Measurements from ENCODE around the gene MACROD2. TPM values are rescaled to one million over a fixed set of nuclear protein-coding genes. Genes with fewer than 3 reads are reported as not detected.

MACROD2 gene
- total and polyA plus RNA-seq, 2 donors (not counting 1 experiment from before 2014, with no cell fraction given), result 5.3 to 6.7 TPM

GRCh38 chr20:14030991-14031390 lies 35.7 kb downstream of the MACROD2 start:
- POLR2A ChIA-PET, result no interaction called here
- DNase-seq (no peak), ATAC-seq (ENCODE audit: low read depth) (no peak)
- Mint-ChIP-seq H3K9me3 (ENCODE audit: insufficient read depth) (no peaks in the 10 kb centered on the region), H3K27ac (no peak overlapping the region), H3K4me1 (no peaks in the 10 kb centered on the region), H3K27me3 (no peaks in the 10 kb centered on the region), H3K4me3 (no peak overlapping the region)
- intact Hi-C loops (cut with micrococcal nuclease), result no loop called here
- no peak overlapping the region for H3K4me2 ChIP-seq (replicated peaks; ENCODE audit: low read depth, low read length, poor library complexity, severe bottlenecking)
- no peak overlapping the region for H2AFZ ChIP-seq (ENCODE audit: insufficient read depth, low read depth, low read length, poor library complexity, severe bottlenecking)
- no peaks in the 10 kb centered on the region for H4K20me1 ChIP-seq (ENCODE audit: control insufficient read depth, insufficient read depth, low read length, poor library complexity, severe bottlenecking)
- peaks cover 0 to 5% (median 0%) of the 10 kb centered on the region in 3 donors for H3K9me3 ChIP-seq (ENCODE audit: control extremely low read depth in 1 of 3, control insufficient read depth in 2 of 3, insufficient read depth in 1 of 3, low read length in 2 of 3)
- no peak overlapping the region for H3K27ac ChIP-seq (ENCODE audit: low read length in 2 of 2)
- CTCF ChIA-PET, result no interaction called here
- H3K4me3 ChIP-seq (ENCODE audit: control extremely low read depth in 1 of 5, extremely low read depth in 1 of 5, insufficient read depth in 1 of 5, low read depth in 2 of 5, low read length in 4 of 5), result no peak overlapping the region
- WGBS (ENCODE audit: insufficient coverage), result no CpG with 5 or more reads among the region's 1 CpG
- H3K4me1 ChIP-seq (ENCODE audit: control insufficient read depth in 2 of 2, insufficient read depth in 2 of 2, low read length in 2 of 2), result no peaks in the 10 kb centered on the region
- no peak for TF ChIP-seq EZH2 (IDR thresholded peaks at IDR 0.05; ENCODE audit: borderline replicate concordance, insufficient read depth, low read depth, low read length, poor library complexity, severe bottlenecking)
- no peak overlapping the region for H3K9ac ChIP-seq (ENCODE audit: low read length)
- H3K79me2 ChIP-seq (ENCODE audit: control insufficient read depth, insufficient read depth, low read length), result no peaks in the 10 kb centered on the region
- no peaks in the 10 kb centered on the region for H3K27me3 ChIP-seq (replicated peaks in 1 of 4; ENCODE audit: control extremely low read depth in 1 of 4, control insufficient read depth in 3 of 4, insufficient read depth in 4 of 4, low read length in 3 of 4)
- H3K36me3 ChIP-seq (replicated peaks in 1 of 2; ENCODE audit: control extremely low read depth in 1 of 2, control insufficient read depth in 1 of 2, extremely low read depth in 1 of 2, insufficient read depth in 2 of 2, low read length in 1 of 2), result no peaks in the 10 kb centered on the region

DNA sequence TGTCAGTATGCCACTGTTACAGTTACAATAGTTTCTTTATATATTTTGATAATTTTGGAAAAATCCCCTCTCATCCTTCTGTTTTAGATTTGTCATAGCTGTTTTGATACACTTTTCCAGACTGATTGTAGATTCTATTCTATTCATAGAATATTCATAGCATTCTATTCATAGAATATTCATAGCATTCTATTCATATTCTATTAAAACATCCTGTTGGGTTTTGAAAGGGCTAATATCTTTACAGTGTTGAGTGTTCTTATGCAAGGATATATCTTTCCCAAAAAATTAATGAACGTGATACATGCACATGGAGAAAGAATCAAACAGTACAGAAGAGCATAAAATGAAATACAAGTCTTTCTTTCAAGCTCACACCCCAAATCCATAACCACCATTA lies 38.0 kb downstream of the MACROD2 start:
- TF ChIP-seq CTCF (IDR thresholded peaks at IDR 0.05) (no peak), EZH2 (IDR thresholded peaks at IDR 0.05; ENCODE audit: borderline replicate concordance, insufficient read depth, low read depth, low read length, poor library complexity, severe bottlenecking) (no peak)
- no peaks in the 10 kb centered on the region for H3K9me3 Mint-ChIP-seq (ENCODE audit: insufficient read depth)
- Histone ChIP-seq H3K27me3 (replicated peaks in 1 of 4; ENCODE audit: control extremely low read depth in 1 of 4, control insufficient read depth in 3 of 4, insufficient read depth in 4 of 4, low read length in 3 of 4) (no peaks in the 10 kb centered on the region), H4K20me1 (ENCODE audit: control insufficient read depth, insufficient read depth, low read length, poor library complexity, severe bottlenecking) (no peaks in the 10 kb centered on the region), H3K4me2 (replicated peaks; ENCODE audit: low read depth, low read length, poor library complexity, severe bottlenecking) (no peak overlapping the region), H2AFZ (ENCODE audit: insufficient read depth, low read depth, low read length, poor library complexity, severe bottlenecking) (no peak overlapping the region), H3K4me1 (ENCODE audit: control insufficient read depth in 2 of 2, insufficient read depth in 2 of 2, low read length in 2 of 2) (no peaks in the 10 kb centered on the region), H3K9ac (ENCODE audit: low read length) (no peak overlapping the region), H3K79me2 (ENCODE audit: control insufficient read depth, insufficient read depth, low read length) (no peaks in the 10 kb centered on the region), H3K36me3 (replicated peaks in 1 of 2; ENCODE audit: control extremely low read depth in 1 of 2, control insufficient read depth in 1 of 2, extremely low read depth in 1 of 2, insufficient read depth in 2 of 2, low read length in 1 of 2) (no peaks in the 10 kb centered on the region), H3K9me3 (ENCODE audit: control extremely low read depth in 1 of 3, control insufficient read depth in 2 of 3, insufficient read depth in 1 of 3, low read length in 2 of 3) (no peaks in the 10 kb centered on the region), H3K4me3 (ENCODE audit: control extremely low read depth in 1 of 5, extremely low read depth in 1 of 5, insufficient read depth in 1 of 5, low read depth in 2 of 5, low read length in 4 of 5) (no peak overlapping the region), H3K27ac (ENCODE audit: low read length in 2 of 2) (no peak overlapping the region)
- H3K27me3 Mint-ChIP-seq, result no peaks in the 10 kb centered on the region
- CTCF ChIA-PET, result no interaction called here
- no peaks in the 10 kb centered on the region for H3K4me1 Mint-ChIP-seq
- DNase-seq (no peak), ATAC-seq (ENCODE audit: low read depth) (no peak)
- no peak overlapping the region for H3K27ac Mint-ChIP-seq
- no peak overlapping the region for H3K4me3 Mint-ChIP-seq
- POLR2A ChIA-PET, result no interaction called here
- WGBS (ENCODE audit: insufficient coverage), result no CpG with 5 or more reads among the region's 1 CpG
- intact Hi-C loops (cut with micrococcal nuclease), result no loop called here
